GM18870 (cell line): ENCODE measurements around the gene HEG1.

ENCODE experiments used
- ATAC-seq: cut with Tn5 transposase; IDR thresholded peaks from one replicate; pipeline ENCODE4 v1.9.1; 2021; ENCODE audit warnings: moderate library complexity; ENCODE audit not compliant: unreplicated experiment

Gene HEG1

DNA sequence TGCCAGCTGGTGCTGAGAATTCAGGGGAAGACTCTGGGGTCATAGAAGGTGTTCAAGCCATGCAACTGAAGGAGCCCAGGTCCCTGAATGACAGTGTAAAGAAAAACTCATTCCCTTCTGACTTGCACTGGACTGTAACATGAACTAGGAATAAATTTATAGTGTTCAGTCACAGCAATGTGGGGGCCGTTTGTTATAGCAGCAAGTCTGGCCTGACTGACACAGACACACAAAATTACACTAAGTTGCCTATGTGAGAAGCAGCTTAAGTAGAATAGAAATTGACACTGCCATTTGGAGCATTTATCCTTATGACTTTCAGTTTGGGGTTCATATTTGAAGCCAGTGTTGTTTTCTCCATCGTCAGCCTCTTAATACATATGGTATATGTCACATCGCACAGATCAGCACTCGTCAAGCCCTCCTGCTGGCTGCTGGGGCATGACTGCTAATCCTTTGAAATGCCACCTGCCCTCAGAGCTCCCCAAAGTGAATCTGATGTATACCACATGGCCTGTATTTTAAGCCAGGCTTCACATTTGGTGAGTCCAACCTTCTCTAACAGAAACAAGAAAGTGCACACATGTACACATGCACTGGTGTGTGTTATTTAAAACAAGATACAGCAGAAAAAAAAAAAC lies 17.1 kb upstream of the HEG1 start:
- ATAC-seq, result no peak

DNA sequence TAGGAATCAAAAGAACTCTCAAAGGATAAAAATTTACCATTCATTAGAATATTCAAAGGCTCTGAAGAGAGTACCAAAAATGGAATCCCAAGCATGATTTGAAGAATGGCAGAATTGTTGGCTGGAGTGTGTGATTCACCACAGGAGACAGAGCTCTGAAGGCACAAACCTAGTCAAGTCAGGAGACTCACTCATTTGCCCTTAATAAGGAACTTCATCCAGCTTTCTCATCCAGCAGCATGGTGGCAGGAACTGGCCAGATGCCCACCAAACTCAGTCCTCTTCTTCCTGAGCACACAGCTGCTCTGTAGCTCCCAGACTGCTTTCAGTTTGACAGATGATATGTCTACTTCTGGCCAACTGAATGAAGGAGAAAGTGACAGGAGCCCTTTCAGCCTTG lies 16.5 kb upstream of the HEG1 start:
- ATAC-seq, result no peak

- ATAC-seq, result no peak
Observed at GRCh38 chr3:125069968-125070745, 14.4 kb upstream of the HEG1 start.

- ATAC-seq, result no peak
Observed at GRCh38 chr3:125069452-125069851, 13.7 kb upstream of the HEG1 start.

DNA sequence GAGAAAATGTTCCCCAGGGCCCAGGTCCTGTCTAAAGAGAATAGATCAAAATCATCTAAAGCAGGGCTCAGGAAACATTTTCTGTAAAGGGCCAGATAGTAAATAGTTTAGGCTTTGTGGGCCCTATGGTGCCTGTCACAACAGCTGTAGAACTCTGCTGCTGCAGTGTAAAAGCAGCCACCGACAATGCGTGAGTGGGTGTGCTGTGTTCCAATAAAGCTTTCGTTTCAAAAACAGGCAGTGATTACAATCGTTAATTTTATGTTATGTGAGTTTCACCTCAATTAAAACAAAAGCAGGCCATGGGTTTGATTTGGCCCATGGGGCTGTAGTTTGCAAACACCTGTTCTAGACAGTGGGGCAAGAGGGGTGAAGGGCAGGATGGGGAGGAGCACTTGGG lies 12.5 kb upstream of the HEG1 start:
- ATAC-seq, result no peak

DNA sequence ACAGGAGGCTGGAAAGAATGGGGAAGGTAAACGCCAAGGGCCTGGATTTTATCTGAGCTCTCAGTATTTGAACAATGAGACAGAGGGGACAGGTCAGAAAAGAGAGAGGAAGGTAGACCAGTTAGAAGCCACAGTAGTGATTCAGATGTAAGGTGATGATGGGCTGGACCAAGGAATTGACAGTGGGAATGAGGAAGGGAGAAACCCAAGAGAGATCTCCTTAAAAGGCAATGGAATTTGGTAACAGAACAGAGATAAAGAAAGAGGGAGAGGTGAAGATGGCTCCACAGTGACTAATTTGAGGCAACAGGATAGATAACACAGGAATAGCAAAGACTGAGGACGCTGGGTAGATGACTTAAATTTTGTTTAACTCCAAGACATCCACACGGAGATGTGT lies 11.4 kb upstream of the HEG1 start:
- ATAC-seq, result no peak

DNA sequence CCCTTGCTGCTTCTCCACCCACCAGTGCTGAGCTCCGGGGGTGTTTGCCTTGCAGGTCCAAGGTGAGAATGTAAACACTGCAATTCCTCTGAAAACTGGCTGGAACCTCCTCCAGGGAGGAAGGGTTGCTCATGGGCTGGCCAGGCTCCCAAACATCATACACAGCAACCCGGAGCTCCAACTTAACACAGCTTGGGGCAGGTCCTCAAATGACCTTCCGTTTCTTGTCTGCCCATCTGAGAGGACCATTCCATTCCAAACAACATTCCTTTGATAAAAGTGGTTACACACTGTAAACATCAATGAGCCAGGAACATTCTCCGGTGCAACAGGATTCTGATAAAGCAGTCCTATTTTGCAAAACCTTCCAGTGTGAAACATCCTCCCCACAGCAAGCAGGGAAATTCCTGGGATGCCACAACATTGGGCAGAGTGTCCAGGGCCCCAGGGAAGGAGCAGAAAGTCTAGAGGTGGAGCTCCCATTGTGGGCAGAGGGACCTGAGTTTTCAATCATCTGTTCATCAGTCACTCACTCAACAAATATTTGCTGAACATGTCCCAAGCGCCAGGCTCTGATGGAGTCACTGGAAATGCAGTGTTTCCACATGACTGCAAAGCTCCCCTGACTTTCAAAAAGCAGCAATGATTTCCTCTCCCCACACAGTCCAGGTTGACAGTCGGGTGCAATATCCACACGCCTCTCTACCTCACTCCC lies 7.3 kb upstream of the HEG1 start:
- ATAC-seq, result no peak

DNA sequence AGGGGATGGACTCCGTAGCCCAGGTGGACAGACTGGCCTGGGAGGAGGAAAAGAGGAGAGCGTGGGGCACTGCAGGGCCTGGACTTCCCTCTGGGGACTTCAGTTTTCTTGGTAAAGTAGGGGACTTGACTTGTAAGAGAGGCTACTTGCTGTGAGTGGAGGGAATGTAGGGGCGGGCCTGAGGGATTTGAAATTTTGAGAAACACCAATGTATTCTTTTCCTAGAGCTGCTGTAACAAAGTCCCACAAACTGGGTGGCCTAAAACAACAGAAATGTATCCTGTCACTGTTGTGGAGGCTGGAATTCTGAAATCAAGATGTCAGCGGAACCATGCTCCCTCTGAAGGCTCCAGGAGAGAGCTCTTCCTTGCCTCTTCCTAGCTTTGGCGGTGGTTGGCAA lies 5.8 kb upstream of the HEG1 start:
- ATAC-seq, result no peak

DNA sequence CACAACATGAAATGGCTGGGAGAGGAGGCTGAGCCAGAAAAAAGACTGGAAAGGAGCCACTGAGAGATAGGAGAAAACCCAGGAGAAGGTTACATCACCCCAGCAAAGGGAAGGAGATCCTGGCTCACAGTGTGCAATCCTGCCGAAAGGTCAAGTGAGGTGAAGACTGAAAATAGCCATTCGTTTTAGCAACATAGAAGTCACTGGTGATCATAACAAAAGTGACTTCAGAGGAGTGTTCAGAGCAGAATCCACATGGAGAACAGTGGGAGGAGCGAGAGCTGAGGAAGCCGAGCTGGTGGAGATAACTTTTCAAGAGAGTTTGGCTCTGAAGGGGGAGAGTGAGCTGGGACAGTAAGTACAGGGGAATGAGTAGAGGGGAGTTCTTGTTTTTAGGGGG lies 5.4 kb upstream of the HEG1 start:
- ATAC-seq, result no peak

- no peak for ATAC-seq
Observed at GRCh38 chr3:125059488-125060245, 3.9 kb upstream of the HEG1 start.

- no peak for ATAC-seq
Observed at GRCh38 chr3:125058959-125059358, 3.2 kb upstream of the HEG1 start.

DNA sequence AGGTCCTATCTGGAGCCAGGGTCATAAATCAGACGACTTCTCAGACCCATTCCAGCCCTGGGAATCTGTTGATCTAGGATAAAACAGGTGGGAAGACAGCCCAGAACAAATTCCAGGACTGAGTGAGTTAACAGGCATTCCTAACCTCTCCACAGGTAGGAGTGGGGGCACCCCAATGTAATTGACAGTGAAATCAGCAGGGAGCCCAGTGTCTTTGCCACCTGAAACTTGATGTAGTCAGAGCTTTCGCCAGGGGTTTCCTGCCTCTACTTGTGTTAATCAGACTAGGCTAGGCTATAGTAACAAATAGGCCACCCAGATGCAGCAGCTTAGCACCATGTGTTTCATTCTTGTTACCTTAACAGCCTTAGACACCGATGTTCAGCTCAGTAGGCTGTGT lies 2.7 kb upstream of the HEG1 start:
- no peak for ATAC-seq

- ATAC-seq, result no peak
Observed at GRCh38 chr3:125057186-125057850, 1.5 kb upstream of the HEG1 start.

GRCh38 chr3:125055331-125055912 lies 375 bp downstream of the HEG1 start:
- no peak for ATAC-seq

DNA sequence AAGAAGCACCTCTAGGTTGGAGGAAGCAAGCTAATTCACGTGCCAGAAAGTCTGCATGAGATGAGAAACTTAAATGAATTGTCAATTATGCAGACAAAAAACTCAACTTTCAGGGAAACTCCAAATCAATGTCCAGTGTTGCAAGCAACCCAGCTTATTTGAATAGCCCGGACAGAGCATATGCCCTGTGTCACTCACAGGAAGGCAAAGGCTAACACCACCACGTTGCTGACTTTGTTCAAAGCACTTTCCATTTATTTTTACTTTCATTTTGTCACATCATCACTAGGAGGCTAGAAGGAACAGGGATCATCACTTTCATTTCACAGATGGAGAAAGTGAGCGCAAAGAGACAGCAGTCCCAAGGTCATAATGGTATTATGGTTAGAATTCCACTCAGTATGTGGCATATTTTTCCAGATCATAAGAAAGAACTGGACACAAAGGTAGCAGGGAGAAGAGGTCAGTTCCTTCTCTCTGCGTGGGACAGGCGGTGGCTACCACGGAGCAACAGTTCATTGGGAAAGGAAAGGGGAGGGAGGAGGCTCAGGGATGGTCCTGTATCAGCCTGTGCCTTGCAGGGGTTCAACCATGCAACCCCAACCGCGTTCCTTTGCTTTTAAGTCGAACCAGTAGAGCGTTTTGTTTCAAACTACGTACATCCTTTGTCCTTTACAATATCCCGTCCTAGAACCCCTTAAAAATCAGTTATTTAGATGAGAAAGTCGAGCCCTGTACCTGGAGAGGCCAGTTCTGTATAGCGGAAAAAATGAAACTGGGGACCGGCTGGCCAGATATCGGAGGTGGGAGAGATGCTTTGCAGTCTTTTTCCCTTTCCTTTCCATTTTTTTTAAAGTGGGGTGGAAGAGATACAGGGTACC lies 1.1 kb downstream of the HEG1 start:
- peak; percentile 46 for ATAC-seq

DNA sequence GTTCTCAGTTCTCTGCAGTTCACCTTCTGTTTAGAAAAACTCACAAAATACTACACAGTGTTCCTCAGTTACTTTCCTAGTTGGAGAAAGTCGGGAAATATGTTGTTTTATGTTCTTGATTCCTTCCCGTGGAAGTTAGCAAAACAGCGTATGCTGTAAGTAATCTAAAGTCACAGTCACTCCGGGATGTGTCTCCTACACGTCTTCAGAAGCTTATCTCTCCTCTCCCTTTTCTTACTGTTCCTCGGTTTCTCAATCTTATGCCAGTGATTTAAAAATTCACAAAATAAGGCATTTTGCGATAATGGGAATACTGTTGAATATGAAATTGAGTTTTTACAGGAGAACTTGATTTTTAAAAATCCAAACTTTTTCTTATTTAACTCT lies 1.7 kb downstream of the HEG1 start:
- ATAC-seq, result no peak

DNA sequence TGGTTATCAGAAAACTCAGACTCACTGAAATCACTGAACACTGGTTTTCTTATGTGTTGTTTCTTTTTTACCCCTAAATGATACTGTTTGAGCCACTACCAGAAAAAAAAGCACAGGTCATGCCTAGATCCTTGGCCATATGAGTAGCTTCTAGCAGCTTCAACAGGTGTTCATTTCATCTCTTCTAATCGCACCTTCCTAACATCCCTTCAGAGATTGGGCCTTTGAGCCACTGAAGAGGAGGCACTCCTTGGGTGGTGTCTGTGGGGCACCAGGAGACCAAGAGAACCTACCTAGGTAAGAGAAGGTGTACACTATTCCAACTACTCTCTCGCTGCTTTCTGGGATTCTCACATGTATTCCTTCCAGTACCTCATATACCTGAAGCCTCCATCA lies 2.5 kb downstream of the HEG1 start:
- no peak for ATAC-seq

GRCh38 chr3:125052624-125053303 lies 3.0 kb downstream of the HEG1 start:
- ATAC-seq, result no peak
